Heart left ventricle (tissue), 16 donors: ENCODE measurements around the gene FAM241B. TPM values are rescaled to one million over a fixed set of nuclear protein-coding genes. Genes with fewer than 3 reads are reported as not detected.

Experiments used
- ATAC-seq, 4 donors: fragments of 200-7000 bp; cut with Tn5 transposase; one replicate each; pipeline ENCODE4 v1.9.1; 2020 to 2022; ENCODE audit warnings: moderate library complexity in 4 of 4, mild to moderate bottlenecking in 3 of 4, moderate number of reproducible peaks in 1 of 4
- DNase-seq, 5 donors: peaks; one replicate each; pipeline ENCODE4 v3.0.0-alpha.2; 2020
- H3K27ac ChIP-seq, 12 donors: fragments of 200-600 bp; sonication (generic) in 4 of 12; one replicate each; pipeline versions ENCODE4 v1.5.0 to v1.8.0; 2016 to 2022; ENCODE audit warnings: mild to moderate bottlenecking in 2 of 12
- H3K27me3 ChIP-seq, 9 donors: fragments of 200-600 bp; sonication (generic) in 2 of 9; one replicate each; pipeline versions ENCODE4 v1.5.1 to v1.8.0; 2016 to 2022; ENCODE audit warnings: mild to moderate bottlenecking in 3 of 9
- H3K36me3 ChIP-seq, 9 donors: fragments of 200-600 bp; sonication (generic) in 2 of 9; one replicate each; pipeline versions ENCODE4 v1.5.0 to v1.8.0; 2018 to 2022; ENCODE audit warnings: mild to moderate bottlenecking in 2 of 9
- H3K4me1 ChIP-seq, 12 donors: fragments of 200-600 bp; sonication (generic) in 4 of 12; one replicate each; pipeline versions ENCODE4 v1.5.0 to v1.8.0; 2016 to 2022; ENCODE audit warnings: mild to moderate bottlenecking in 3 of 12
- H3K4me3 ChIP-seq, 12 donors: fragments of 200-600 bp; sonication (generic) in 4 of 12; one replicate each; pipeline versions ENCODE4 v1.5.0 to v1.8.0; 2017 to 2022; ENCODE audit warnings: mild to moderate bottlenecking in 9 of 12, moderate library complexity in 4 of 12
- H3K9me3 ChIP-seq, 12 donors: fragments of 200-600 bp; sonication (generic) in 4 of 12; one replicate each; pipeline versions ENCODE4 v1.5.0 to v1.8.0; 2016 to 2022; ENCODE audit warnings: mild to moderate bottlenecking in 1 of 12
- POLR2A ChIP-seq, 2 donors: fragments of 450-650 bp; IDR thresholded peaks; one replicate each; pipeline ENCODE4 v1.6.1; 2017; ENCODE audit warnings: antibody characterized with exemption in 2 of 2, mild to moderate bottlenecking in 2 of 2, moderate library complexity in 2 of 2
- WGBS, 4 donors: extraction: QIAGEN DNeasy Blood & Tissue Kit in 2 of 4; methylation state at CpG; one replicate each; pipeline versions ENCODE4 v1.1.5 to v1.1.7; 2013 to 2018; 5-methylcytosine and 5-hydroxymethylcytosine counted together
- intact Hi-C, 10 donors: fragments of 100-400 bp; cut with DNase I; formaldehyde crosslinking; loops; one replicate each; pipeline versions ENCODE4 v1.11.1 to v1.14.2; 2022
- polyA plus RNA-seq, 2 donors: library from polyadenylated mRNA; stranded (reverse); fragments of 200-250 nt; gene quantifications; one replicate each; pipeline ENCODE4 v1.2.3, GENCODE V29; 2013
- total RNA-seq, 9 donors: library from RNA; depleted of rRNA in 2 of 9; stranded (reverse); fragments of >200 nt in 2 of 9; fragmentation: NEBNext Ultra II Directional in 3 of 9; extraction: Animal tissue kit (Norgen Biotek cat#: 25700) in 3 of 9; gene quantifications; one replicate each; pipeline versions ENCODE4 v1.1.0 to v1.2.4, GENCODE V29; 2016 to 2023
- TF ChIP-seq, protein P1 (sequence below), 12 donors: fragments of 200-600 bp; sonication (generic) in 4 of 12; IDR thresholded peaks; one replicate each; pipeline versions ENCODE4 v1.5.0 to v1.8.0; 2018 to 2022; ENCODE audit warnings: antibody characterized with exemption in 12 of 12, mild to moderate bottlenecking in 5 of 12
- donor health status: ischemic (EF 13 %, LVEDD 7.1; RV severe dilation, severe dysfunction).
- donor health status: healthy with polysubstance abuse.
- donor health status: DM: no; HTN: yes; CAD: no.
- donor health status: DM: no; HTN: no; CAD: no.
- donor health status: ischemic (EF 25% LVEDD 6.9; RV normal size, moderate dysfunction).
- donor health status: ischemic (EF 25% LVEDD 5.7; RV mildly dilated, moderate dysfunction).
- donor health status: healthy.
- donor health status: DM: yes; HTN: yes; CAD: no.
- donor health status: ischemic (EF 35%, LVEDD 5.7; RV mildly dilated, moderate dysfunction).
- donor health status: nonischemic (EF 11% LVEDD 7.7; RV severe dilation, severe dysfunction).
- donor health status: DM: yes; HTN: yes; CAD: no.
- donor health status: PGD.
- donor health status: ischemic (EF 29% LVEDD 5.4; RV normal size, mild dysfunction).
- donor health status: nonischemic (EF 23%, LVEDD 6.1; RV moderate dilation, normal function).

FAM241B gene
- total and polyA plus RNA-seq, 11 donors, result 0.64 to 7.8 (median 4.5) TPM

DNA sequence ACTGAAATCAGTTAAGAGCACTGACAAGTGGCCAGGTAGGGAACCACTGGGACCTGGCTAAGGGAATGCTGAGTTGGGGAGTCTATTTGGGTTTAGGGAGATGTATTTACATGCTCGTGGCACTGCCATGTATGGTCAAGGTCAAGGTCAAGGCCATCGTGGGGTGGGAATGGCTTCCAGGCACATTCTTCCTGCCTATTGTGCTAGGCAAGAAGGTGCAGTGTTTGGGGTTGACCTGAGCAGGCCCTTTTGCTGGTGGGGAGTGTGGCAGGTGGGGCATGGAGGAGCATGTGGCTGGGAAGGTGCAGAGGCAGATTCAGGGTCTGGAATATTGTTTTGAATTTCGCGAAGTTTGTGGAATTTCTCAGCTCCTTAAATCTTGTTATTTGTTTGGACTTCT, 17.8 kb downstream of the FAM241B start:
- H3K27ac ChIP-seq, result no peak overlapping the region
- WGBS, 4 donors, result 65 to 73% (median 70%) methylated on average over 4 of the region's 4 CpGs

DNA sequence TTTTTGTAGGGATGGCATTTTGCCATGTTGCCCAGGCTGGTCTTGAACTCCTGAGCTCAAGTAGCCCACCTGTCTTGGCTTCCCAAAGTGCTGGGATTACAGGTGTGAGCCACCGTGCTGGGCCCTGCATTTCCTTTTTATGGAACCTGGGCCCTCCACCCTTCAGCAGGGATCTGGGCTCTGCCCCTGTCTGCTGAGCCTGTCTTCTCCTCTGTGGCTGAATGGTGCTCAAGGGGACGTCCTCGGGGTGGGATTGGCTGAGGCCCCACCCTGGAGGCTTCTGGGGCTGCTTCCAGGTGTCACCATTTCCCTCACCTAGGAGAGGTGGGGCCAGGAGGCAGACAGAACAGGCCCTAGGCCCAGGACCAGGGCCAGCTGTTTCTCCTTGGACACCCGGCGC, 18.4 kb downstream of the FAM241B start:
- intact Hi-C loops, result loop anchor here in 4 of 10 donors (10.0 kb wide), 4 partner anchors 146 to 404 kb away; partner anchors contain the start of gene COL13A1 (in 2 of the 4)
- 89 to 95% (median 91%) methylated on average over 3 to 5 of the region's 5 CpGs for WGBS, 4 donors
- ATAC-seq (no peak), DNase-seq (no peak)
- Histone ChIP-seq H3K27ac (no peak overlapping the region), H3K4me1 (no peaks in the 10 kb centered on the region), H3K9me3 (no peaks in the 10 kb centered on the region), H3K4me3 (no peak overlapping the region), H3K36me3 (no peaks in the 10 kb centered on the region), H3K27me3 (peaks cover 0 to 15% (median 4%) of the 10 kb centered on the region in 9 donors)
- TF ChIP-seq, protein P1, sequence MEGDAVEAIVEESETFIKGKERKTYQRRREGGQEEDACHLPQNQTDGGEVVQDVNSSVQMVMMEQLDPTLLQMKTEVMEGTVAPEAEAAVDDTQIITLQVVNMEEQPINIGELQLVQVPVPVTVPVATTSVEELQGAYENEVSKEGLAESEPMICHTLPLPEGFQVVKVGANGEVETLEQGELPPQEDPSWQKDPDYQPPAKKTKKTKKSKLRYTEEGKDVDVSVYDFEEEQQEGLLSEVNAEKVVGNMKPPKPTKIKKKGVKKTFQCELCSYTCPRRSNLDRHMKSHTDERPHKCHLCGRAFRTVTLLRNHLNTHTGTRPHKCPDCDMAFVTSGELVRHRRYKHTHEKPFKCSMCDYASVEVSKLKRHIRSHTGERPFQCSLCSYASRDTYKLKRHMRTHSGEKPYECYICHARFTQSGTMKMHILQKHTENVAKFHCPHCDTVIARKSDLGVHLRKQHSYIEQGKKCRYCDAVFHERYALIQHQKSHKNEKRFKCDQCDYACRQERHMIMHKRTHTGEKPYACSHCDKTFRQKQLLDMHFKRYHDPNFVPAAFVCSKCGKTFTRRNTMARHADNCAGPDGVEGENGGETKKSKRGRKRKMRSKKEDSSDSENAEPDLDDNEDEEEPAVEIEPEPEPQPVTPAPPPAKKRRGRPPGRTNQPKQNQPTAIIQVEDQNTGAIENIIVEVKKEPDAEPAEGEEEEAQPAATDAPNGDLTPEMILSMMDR (IDR thresholded peaks at IDR 0.05), result no peak
- no peak for TF ChIP-seq POLR2A (IDR thresholded peaks at IDR 0.05)

More for the DNA sequence above, 17.8 kb downstream of the FAM241B start:
- Histone ChIP-seq H3K27me3 (peaks cover 0 to 17% (median 4%) of the 10 kb centered on the region in 9 donors), H3K4me3 (no peak overlapping the region), H3K4me1 (no peaks in the 10 kb centered on the region), H3K9me3 (no peaks in the 10 kb centered on the region), H3K36me3 (no peaks in the 10 kb centered on the region)
- ATAC-seq (no peak), DNase-seq (no peak)
- TF ChIP-seq POLR2A (IDR thresholded peaks at IDR 0.05), result no peak
- TF ChIP-seq, protein P1 (IDR thresholded peaks at IDR 0.05), result no peak
- intact Hi-C loops, result loop anchor here in 4 of 10 donors (2.0 to 10.0 kb wide), 5 partner anchors 69 to 403 kb away; partner anchors contain the start of gene COL13A1 (in 2 of the 4)

DNA sequence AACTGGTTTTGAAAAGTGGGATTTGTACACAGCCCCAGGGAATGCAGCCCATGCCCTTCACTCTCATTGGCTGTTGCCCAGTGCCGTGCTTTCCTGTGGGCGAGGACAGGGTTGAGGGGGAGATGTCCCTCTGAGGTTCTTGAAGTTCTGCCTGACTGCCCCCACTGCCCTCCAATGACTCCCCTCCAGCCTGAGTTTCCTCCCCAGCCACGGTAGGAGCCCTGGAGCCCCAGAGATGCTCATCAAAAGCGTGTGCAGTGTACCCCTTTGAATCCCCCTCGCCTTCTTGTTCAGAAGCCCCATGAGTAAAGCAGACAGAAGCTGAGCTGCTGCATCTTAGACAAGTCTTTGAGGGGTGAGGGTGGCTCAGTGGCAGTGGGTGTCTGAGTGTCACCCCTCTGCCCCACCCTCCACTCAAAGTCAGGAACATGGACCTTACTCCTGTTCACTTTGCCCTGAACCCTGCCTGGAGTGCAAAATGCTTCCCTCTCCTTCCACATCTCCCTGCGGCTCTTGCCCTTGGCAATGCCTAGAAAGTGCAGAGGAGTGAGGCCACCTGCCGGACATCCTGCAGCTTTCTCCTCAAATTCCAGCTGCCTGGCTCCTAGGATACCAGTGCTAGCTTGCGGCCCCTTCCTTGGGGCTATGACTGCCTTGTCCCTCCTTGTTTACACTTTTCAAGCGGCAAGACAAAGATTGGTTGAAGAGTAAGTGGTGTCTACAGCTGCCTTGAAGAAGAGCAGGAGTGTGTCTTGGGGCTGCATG, 19.9 kb downstream of the FAM241B start:
- Histone ChIP-seq H3K4me1 (no peaks in the 10 kb centered on the region), H3K9me3 (no peaks in the 10 kb centered on the region), H3K27ac (no peak overlapping the region), H3K27me3 (peaks cover 0 to under 1% (median 0%) of the 10 kb centered on the region in 9 donors), H3K36me3 (no peaks in the 10 kb centered on the region), H3K4me3 (no peak overlapping the region)
- ATAC-seq, result no peak
- no peak for DNase-seq
- TF ChIP-seq POLR2A (IDR thresholded peaks at IDR 0.05), result no peak
- TF ChIP-seq, protein P1 (IDR thresholded peaks at IDR 0.05), result no peak
- intact Hi-C loops, result loop anchor here in 6 of 10 donors (5.0 to 10.0 kb wide), 5 partner anchors 145 to 405 kb away; partner anchors contain the start of gene COL13A1 (in 2 of the 6)
- WGBS, 4 donors, result 82 to 91% (median 87%) methylated on average over 7 to 9 of the region's 9 CpGs

DNA sequence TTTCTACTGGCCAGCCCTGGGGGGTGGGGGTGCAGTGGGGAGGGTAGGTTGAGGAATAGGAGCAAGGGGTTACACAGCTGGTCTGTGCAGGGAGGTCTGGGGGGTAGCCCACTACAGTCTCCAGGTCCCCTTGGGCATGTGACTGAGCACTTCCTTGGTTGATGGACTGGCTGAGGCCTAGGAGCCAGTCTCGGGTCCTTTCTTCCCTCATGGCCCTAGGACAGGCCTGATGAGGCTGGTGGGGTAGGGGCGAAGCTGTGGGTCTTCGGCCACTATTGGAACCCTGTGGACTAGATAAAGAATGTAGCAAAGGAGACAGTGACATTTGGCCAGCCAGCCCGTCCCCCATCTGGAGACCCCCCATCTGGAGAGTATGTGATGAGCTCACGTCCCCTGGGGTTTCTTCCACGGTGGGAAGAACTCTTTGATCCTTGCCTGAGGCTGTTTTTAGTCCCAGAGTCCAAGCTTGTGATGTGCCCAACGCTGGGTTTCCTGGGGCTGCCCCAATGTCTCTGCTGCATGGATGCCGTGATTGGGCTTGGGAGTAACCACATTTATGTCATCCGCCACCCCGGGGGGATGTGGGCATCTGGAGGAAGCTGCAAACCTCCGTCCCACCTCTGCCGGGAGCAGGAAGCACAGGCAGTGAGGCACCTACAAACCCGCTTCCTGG, 20.7 kb downstream of the FAM241B start:
- 58 to 69% (median 65%) methylated on average over 10 to 13 of the region's 13 CpGs for WGBS, 4 donors
- DNase-seq, result no peak

More for the DNA sequence above, 20.7 kb downstream of the FAM241B start:
- intact Hi-C loops, result loop anchor here in 2 of 10 donors (5.0 to 10.0 kb wide), 2 partner anchors 144 to 147 kb away; no protein-coding TSS in a partner anchor
- H3K4me3 ChIP-seq, result no peak overlapping the region
- no peak overlapping the region for H3K27ac ChIP-seq
- H3K27me3 ChIP-seq, result peaks cover 0 to 3% (median 0%) of the 10 kb centered on the region in 9 donors
- TF ChIP-seq POLR2A (IDR thresholded peaks at IDR 0.05), result no peak
- TF ChIP-seq, protein P1 (IDR thresholded peaks at IDR 0.05), result no peak
- no peak for ATAC-seq
- no peaks in the 10 kb centered on the region for H3K36me3 ChIP-seq
- H3K4me1 ChIP-seq, result no peaks in the 10 kb centered on the region
- no peaks in the 10 kb centered on the region for H3K9me3 ChIP-seq
